Measurements from ENCODE around the gene ZFAND3.
A peak's percentile ranks its signal among the peaks of the same experiment; 100 is the strongest.

The ZFAND3 gene

GRCh38 chr6:37827603-37828265 is 8.2 kb downstream of the ZFAND3 start:
- DNase-seq (ENCODE audit: low read depth in 2 of 2) = no peak

GRCh38 chr6:37830225-37830624 is 10.7 kb downstream of the ZFAND3 start:
- no peak for DNase-seq (ENCODE audit: low read depth in 2 of 2)

GRCh38 chr6:37831457-37831856 is 11.9 kb downstream of the ZFAND3 start:
- no peak for DNase-seq (ENCODE audit: low read depth in 2 of 2)

DNA sequence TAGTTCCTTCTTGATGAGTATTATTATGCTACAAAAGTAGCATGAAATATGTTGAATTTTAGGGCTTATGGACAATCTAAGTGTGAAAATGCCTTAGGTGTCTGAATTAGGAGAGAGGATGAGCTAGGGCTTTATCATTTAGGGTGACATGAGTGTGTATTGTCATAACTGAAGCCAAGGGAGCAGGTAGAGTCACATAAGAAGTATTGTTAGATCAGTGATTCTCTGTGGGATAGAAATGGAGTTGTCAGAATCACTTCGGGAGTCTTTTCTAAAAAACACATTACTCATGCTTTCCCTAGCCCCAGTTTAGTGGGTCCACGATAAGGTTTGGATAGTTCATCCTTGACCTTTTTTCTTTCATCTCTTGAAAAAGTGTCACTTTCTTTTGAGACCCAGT is 16.4 kb downstream of the ZFAND3 start:
- DNase-seq (ENCODE audit: low read depth in 2 of 2) = no peak

- peak; percentile 30 to 33 for DNase-seq (ENCODE audit: low read depth in 2 of 2)
Measured at GRCh38 chr6:37838219-37838921, 18.8 kb downstream of the ZFAND3 start.

- DNase-seq (ENCODE audit: low read depth in 2 of 2) = no peak
Measured at GRCh38 chr6:37840143-37840939, 20.8 kb downstream of the ZFAND3 start.

DNA sequence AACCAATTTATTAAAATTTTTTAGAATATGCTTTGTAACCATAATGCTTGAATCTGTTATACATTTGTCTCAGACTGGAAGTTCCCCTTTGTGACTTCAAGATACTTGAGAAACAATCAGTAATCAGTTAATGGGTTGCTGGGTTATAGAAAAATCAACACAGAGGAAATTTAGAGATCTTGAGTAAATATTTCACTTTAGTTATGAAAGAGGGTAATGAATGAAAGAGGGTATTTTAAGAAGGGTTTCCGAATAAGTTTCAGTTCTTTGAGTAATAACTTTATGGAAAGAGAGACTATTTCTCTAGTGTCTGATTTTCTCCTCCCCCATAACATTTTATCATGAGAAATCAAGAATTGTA is 21.4 kb downstream of the ZFAND3 start:
- no peak for DNase-seq (ENCODE audit: low read depth in 2 of 2)

GRCh38 chr6:37845026-37845911 is 25.7 kb downstream of the ZFAND3 start:
- DNase-seq (ENCODE audit: low read depth in 2 of 2) = no peak

DNA sequence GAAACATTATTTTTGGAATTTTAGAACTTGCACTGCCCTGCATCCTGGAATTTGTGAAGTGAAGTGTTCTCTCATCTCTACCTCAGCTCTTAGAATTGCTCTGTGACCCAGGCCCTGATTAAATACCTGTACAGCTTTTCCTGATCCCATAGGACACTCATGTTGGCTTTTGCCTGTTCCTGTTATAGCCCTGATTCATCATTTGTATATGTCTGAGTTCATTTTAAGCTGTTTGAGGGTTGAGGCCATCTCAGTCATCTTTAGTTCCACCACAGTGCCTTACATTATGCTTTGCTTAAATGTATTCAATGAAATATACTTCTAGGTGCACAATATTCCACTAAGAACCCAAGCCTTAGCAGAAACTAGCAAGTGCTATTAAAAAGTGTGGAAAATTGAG is 26.4 kb downstream of the ZFAND3 start:
- DNase-seq (ENCODE audit: low read depth in 2 of 2) = no peak

GRCh38 chr6:37847704-37848103 is 28.2 kb downstream of the ZFAND3 start:
- no peak for DNase-seq (ENCODE audit: low read depth in 2 of 2)

DNA sequence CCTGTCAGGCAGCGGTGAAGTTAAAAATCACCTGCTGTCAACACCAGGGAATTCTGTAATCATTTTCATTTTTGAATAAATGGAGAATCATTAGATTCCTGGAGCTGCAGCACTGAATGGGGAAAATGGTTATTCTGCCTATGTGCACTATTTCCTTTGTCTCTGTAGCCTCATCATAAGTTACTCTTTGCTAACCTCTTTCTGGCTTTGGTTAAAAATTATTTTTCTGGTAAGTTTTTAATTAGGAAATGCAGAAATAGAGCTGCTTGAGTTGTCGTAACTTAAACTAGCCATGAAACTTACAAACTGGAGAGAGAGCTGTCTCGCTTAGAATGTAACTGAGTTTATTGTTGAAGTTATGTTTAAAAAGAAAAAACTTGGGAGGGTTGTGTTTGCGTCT is 28.8 kb downstream of the ZFAND3 start:
- no peak for DNase-seq (ENCODE audit: low read depth in 2 of 2)

GRCh38 chr6:37850260-37850659 is 30.7 kb downstream of the ZFAND3 start:
- DNase-seq (ENCODE audit: low read depth in 2 of 2) = no peak

DNA sequence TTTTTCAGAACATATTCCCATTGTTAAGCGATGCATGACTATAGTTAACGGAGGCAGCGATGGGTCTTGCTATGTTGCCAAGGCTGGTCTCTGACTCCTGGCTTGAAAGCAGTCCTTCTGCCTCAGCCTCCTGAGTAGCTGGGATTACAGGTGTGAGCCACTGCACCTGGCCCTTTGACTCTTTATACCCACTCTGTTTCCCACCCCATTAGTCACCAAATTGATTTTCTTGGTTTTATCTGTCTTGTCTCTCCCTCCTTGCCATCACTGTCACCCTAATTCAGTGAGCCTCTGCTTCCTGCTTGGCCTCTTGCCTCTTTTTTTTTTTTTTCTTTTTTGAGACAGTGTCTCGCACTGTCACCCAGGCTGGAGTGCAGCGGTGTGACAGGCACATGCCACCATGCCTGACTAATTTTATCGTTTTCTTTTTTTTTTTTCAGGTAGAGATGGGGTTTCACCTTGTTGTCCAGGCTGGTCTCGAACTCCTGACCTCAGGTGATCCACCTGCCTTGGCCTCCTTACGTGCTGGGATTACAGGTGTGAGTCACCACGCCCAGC is 31.3 kb downstream of the ZFAND3 start:
- no peak for DNase-seq (ENCODE audit: low read depth in 2 of 2)

DNA sequence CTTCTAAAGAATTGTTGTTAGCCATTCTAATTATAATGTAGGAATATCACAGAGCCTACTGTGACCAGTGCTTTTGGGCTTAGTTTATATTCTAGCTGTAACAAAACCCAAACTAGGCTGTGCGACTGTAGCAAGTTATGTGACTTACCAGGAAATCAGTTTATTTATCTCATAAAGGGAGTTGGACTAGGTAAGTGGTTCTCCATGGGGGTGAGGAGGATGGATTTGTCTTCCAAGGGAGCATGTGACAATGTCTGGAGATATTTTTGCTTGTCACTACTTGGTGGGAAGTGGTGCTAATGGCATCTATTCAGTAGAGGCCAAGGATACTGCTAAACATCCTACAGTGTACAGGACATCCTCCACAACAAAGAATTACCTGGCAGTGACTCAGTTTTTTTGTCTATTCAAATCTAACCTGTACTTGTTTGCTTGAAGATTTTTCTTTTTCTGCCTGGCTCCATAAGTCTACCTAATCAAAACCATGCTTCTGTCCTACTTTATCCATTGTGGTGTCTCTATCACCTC is 32.5 kb downstream of the ZFAND3 start:
- DNase-seq (ENCODE audit: low read depth in 2 of 2) = no peak

DNA sequence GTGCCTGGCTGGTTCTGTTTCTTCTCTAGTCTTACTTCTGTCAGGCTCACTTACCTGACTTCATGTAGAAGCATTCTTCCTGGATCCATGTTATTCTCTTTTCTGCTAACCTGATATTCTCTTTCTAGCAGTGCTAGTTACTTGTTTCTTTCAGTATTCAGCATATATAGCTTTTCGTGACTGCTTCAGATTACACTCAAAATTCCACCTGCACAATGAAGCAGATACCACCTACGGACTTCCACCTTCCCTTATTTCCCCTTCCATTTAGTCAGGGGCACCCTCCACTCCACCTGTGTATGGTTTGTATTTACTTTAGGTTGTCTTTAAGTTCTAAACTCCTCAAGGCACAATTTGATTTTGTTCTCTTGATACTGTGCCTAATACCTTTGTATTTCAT is 36.8 kb downstream of the ZFAND3 start:
- DNase-seq (ENCODE audit: low read depth in 2 of 2) = no peak

DNA sequence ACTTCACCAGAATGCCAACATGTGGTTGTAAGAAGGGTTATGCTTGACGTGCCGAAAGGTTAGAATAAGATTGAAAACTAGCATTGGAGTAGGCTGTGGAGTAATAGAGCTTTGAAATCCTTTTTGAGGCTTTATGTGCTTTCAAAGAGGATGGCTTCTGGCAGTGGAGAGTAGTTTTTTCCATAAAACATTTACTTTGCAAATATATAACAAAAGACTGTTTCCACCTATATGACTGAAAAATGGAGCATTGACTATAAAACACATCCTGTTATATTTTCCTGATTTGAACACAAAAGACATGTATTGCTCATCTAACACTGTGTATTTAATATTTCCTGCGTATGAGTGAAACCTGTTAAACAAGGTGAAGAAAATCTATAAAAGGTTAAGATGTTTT is 38.8 kb downstream of the ZFAND3 start:
- no peak for DNase-seq (ENCODE audit: low read depth in 2 of 2)

GRCh38 chr6:37860226-37860839 is 40.8 kb downstream of the ZFAND3 start:
- no peak for DNase-seq (ENCODE audit: low read depth in 2 of 2)

- no peak for DNase-seq (ENCODE audit: low read depth in 2 of 2)
Measured at GRCh38 chr6:37861452-37861851, 41.9 kb downstream of the ZFAND3 start.

DNA sequence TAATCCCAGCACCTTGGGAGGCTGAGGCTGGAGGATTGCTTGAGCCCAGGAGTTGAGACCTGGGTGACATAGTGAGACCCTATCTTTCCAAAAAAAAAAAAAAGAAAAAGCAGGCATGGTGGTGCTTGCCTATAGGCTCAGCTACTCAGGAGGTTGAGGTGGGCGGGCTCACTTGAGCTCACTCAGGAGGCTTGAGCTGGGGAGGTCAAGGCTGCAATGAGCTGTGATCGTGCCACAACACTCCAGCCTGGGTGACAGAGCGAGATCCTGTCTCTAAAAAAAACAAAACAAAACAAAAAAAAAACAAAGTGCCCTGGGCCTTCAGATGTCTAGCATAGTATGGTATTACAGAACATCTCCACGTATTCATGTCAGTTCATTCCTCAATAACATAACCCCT is 42.9 kb downstream of the ZFAND3 start:
- DNase-seq (ENCODE audit: low read depth in 2 of 2) = no peak

- no peak for DNase-seq (ENCODE audit: low read depth in 2 of 2)
Measured at GRCh38 chr6:37862992-37863391, 43.5 kb downstream of the ZFAND3 start.

GRCh38 chr6:37864250-37864649 is 44.7 kb downstream of the ZFAND3 start:
- no peak for DNase-seq (ENCODE audit: low read depth in 2 of 2)
